GM12801 (cell line): ENCODE results near the gene CHFR.

ENCODE experiments used
- TF ChIP-seq, protein P1 (sequence below): IDR thresholded peaks from one replicate; pipeline ENCODE4 v1.5.1; 2011; ENCODE audit warnings: control low read depth; ENCODE audit not compliant: insufficient read length; ENCODE audit errors: extremely low read depth

CHFR gene

DNA sequence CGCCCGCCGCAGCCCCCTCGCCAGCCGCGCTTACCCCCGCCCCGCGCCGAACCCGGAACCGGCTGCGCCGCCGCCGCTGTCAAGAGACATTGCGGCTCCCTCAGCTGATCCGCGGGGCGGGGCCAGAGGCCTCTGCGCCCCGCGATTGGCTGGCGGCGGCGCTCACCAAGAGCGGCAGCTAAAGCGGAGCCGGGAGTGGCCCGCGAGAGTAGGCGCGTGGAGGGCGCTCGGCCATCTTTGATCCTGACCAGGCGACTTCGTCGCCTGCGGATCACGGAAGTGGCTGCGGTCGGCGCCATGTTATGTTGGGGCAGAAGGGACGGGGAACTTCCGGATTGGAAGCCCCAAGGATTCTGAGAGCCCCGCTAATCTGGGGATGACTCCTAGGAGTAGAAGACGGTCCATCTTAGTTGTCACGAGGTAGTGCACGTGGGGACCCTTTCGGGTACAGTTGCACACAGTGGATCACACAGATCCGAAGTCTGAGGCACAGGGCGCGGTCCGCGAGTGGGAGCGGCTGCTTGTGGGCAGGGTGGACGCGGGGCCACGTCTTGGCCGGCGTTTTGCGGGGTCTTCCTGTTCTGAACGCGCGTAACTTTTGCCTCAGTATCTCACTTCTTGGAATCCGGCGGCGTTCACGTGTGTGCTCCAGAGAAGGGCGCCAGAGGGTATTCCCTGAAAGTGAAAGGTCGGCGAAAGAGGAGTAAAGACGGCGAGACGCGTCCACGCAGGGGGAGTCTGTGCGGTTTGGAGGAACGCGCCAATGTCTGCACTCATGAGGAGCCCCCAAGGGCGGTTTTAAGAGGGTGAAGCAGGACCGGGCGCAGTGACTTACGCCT is at the start of gene CHFR:
TSS of gene CHFR (minus strand) at position 93 of the 839 bp plus-strand sequence. CDS start 277 bp downstream, outside the sequence.
- TF ChIP-seq, protein P1, sequence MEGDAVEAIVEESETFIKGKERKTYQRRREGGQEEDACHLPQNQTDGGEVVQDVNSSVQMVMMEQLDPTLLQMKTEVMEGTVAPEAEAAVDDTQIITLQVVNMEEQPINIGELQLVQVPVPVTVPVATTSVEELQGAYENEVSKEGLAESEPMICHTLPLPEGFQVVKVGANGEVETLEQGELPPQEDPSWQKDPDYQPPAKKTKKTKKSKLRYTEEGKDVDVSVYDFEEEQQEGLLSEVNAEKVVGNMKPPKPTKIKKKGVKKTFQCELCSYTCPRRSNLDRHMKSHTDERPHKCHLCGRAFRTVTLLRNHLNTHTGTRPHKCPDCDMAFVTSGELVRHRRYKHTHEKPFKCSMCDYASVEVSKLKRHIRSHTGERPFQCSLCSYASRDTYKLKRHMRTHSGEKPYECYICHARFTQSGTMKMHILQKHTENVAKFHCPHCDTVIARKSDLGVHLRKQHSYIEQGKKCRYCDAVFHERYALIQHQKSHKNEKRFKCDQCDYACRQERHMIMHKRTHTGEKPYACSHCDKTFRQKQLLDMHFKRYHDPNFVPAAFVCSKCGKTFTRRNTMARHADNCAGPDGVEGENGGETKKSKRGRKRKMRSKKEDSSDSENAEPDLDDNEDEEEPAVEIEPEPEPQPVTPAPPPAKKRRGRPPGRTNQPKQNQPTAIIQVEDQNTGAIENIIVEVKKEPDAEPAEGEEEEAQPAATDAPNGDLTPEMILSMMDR, result no peak

GRCh38 chr12:132936163-132936562 is 48.8 kb upstream of the CHFR start:
- TF ChIP-seq, protein P1, result no peak

- TF ChIP-seq, protein P1, result no peak
Measured at GRCh38 chr12:132926415-132926833, 39.0 kb upstream of the CHFR start.

DNA sequence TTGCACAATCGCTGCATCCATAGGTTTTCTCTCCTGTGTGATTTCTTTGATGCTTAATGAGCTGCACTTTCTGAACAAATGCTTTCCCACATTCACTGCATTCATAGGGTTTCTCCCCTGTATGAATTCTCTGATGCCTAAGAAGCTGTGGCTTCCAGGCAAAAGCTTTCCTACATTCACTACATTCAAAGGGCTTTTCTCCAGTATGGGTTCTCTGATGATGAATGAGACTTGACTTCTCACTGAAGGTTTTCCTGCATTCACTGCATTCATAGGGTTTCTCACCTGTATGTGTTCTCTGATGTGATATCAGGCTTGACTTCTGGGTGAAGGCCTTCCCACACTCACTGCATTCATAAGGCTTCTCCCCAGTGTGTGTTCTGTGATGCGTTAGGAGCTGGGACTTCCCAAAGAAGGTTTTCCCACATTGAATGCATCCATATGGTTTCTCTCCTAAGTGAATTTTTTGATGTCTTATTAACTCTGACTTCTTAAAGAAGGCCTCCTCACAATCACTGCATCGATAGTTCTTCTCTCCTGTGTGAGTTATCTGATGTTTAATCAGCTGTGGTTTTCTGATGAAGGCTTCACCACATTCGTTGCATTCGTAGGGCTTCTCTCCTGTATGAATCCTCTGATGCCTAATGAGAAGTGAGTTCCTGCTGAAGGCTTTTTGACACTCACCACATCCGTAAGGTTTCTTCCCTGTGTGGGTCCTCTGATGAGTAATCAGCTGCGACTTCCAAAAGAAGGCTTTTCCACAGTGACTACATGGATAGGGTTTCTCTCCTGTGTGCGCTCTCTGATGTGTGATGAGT is 38.4 kb upstream of the CHFR start:
- TF ChIP-seq, protein P1, result no peak

- TF ChIP-seq, protein P1, result no peak
Measured at GRCh38 chr12:132924356-132924755, 37.0 kb upstream of the CHFR start.

- TF ChIP-seq, protein P1, result no peak
Measured at GRCh38 chr12:132923356-132923909, 36.0 kb upstream of the CHFR start.

GRCh38 chr12:132922676-132923075 is 35.3 kb upstream of the CHFR start:
- TF ChIP-seq, protein P1, result no peak
